ENCODE measurements around the gene SUGCT. TPM values are rescaled to one million over a fixed set of nuclear protein-coding genes. Genes with fewer than 3 reads are reported as not detected.
"Not testable (repeated sequence)": the region's sequence is repeated elsewhere in the genome, so short reads cannot be mapped to it uniquely, and the experiment has no call there.

SUGCT gene
- total and polyA plus RNA-seq, 4 donors, result 2.4 to 5.3 (median 3.3) TPM

GRCh38 chr7:40234046-40234445, 99.2 kb downstream of the SUGCT start:
- H3K36me3 ChIP-seq (ENCODE audit: control insufficient read depth, insufficient read depth, low read length), result no peaks in the 10 kb centered on the region

GRCh38 chr7:40234666-40235065, 99.9 kb downstream of the SUGCT start:
- no peak overlapping the region for H3K4me3 ChIP-seq (ENCODE audit: low read depth, low read length)
- H3K27me3 ChIP-seq (ENCODE audit: control insufficient read depth, insufficient read depth, low read length), result no peaks in the 10 kb centered on the region
- H3K4me1 ChIP-seq (ENCODE audit: control insufficient read depth, insufficient read depth, low read length), result no peaks in the 10 kb centered on the region
- no peaks in the 10 kb centered on the region for H3K36me3 ChIP-seq (ENCODE audit: control insufficient read depth, insufficient read depth, low read length)
- DNase-seq (ENCODE audit: low read depth in 4 of 6, low spot score in 6 of 6), result no peak
- no peak overlapping the region for H3K27ac ChIP-seq (ENCODE audit: low read depth, low read length)
- 100% methylated on average over 3 of the region's 8 CpGs for WGBS (ENCODE audit: insufficient coverage)
- no peaks in the 10 kb centered on the region for H3K9me3 ChIP-seq (ENCODE audit: control insufficient read depth, insufficient read depth, low read length)

More at GRCh38 chr7:40234046-40234445, 99.2 kb downstream of the SUGCT start:
- H3K27me3 ChIP-seq (ENCODE audit: control insufficient read depth, insufficient read depth, low read length), result no peaks in the 10 kb centered on the region
- peak in 1 of 6 donors; percentile 7 for DNase-seq (ENCODE audit: low read depth in 4 of 6, low spot score in 6 of 6)
- H3K4me3 ChIP-seq (ENCODE audit: low read depth, low read length), result no peak overlapping the region
- H3K27ac ChIP-seq (ENCODE audit: low read depth, low read length), result no peak overlapping the region
- H3K4me1 ChIP-seq (ENCODE audit: control insufficient read depth, insufficient read depth, low read length), result no peaks in the 10 kb centered on the region
- WGBS (ENCODE audit: insufficient coverage), result 51% methylated on average over 2 of the region's 4 CpGs
- H3K9me3 ChIP-seq (ENCODE audit: control insufficient read depth, insufficient read depth, low read length), result no peaks in the 10 kb centered on the region

GRCh38 chr7:40237731-40238130, 102.9 kb downstream of the SUGCT start:
- Histone ChIP-seq H3K4me3 (ENCODE audit: low read depth, low read length) (no peak overlapping the region), H3K27ac (ENCODE audit: low read depth, low read length) (no peak overlapping the region), H3K4me1 (ENCODE audit: control insufficient read depth, insufficient read depth, low read length) (no peaks in the 10 kb centered on the region), H3K27me3 (ENCODE audit: control insufficient read depth, insufficient read depth, low read length) (no peaks in the 10 kb centered on the region), H3K9me3 (ENCODE audit: control insufficient read depth, insufficient read depth, low read length) (no peaks in the 10 kb centered on the region), H3K36me3 (ENCODE audit: control insufficient read depth, insufficient read depth, low read length) (no peaks in the 10 kb centered on the region)
- 100% methylated on average over 1 of the region's 1 CpG for WGBS (ENCODE audit: insufficient coverage)
- no peak for DNase-seq (ENCODE audit: low read depth in 4 of 6, low spot score in 6 of 6)

- WGBS (ENCODE audit: insufficient coverage), result 95% methylated on average over 3 of the region's 7 CpGs
- Histone ChIP-seq H3K9me3 (ENCODE audit: control insufficient read depth, insufficient read depth, low read length) (no peaks in the 10 kb centered on the region), H3K27ac (ENCODE audit: low read depth, low read length) (no peak overlapping the region), H3K4me1 (ENCODE audit: control insufficient read depth, insufficient read depth, low read length) (no peaks in the 10 kb centered on the region), H3K27me3 (ENCODE audit: control insufficient read depth, insufficient read depth, low read length) (no peaks in the 10 kb centered on the region), H3K36me3 (ENCODE audit: control insufficient read depth, insufficient read depth, low read length) (no peaks in the 10 kb centered on the region), H3K4me3 (ENCODE audit: low read depth, low read length) (no peak overlapping the region)
- no peak for DNase-seq (ENCODE audit: low read depth in 4 of 6, low spot score in 6 of 6)
Measured at GRCh38 chr7:40239755-40240303, 105.0 kb downstream of the SUGCT start.

- Histone ChIP-seq H3K27me3 (ENCODE audit: control insufficient read depth, insufficient read depth, low read length) (no peaks in the 10 kb centered on the region), H3K4me1 (ENCODE audit: control insufficient read depth, insufficient read depth, low read length) (no peaks in the 10 kb centered on the region), H3K9me3 (ENCODE audit: control insufficient read depth, insufficient read depth, low read length) (no peaks in the 10 kb centered on the region), H3K36me3 (ENCODE audit: control insufficient read depth, insufficient read depth, low read length) (no peaks in the 10 kb centered on the region), H3K27ac (ENCODE audit: low read depth, low read length) (no peak overlapping the region), H3K4me3 (ENCODE audit: low read depth, low read length) (no peak overlapping the region)
- DNase-seq (ENCODE audit: low read depth in 4 of 6, low spot score in 6 of 6), result no peak
- no CpG with 5 or more reads among the region's 1 CpG for WGBS (ENCODE audit: insufficient coverage)
Measured at GRCh38 chr7:40243076-40243475, 108.3 kb downstream of the SUGCT start.

GRCh38 chr7:40244226-40244625, 109.4 kb downstream of the SUGCT start:
- WGBS (ENCODE audit: insufficient coverage), result 59% methylated on average over 3 of the region's 4 CpGs
- no peaks in the 10 kb centered on the region for H3K4me1 ChIP-seq (ENCODE audit: control insufficient read depth, insufficient read depth, low read length)
- no peak for DNase-seq (ENCODE audit: low read depth in 4 of 6, low spot score in 6 of 6)
- H3K27me3 ChIP-seq (ENCODE audit: control insufficient read depth, insufficient read depth, low read length), result no peaks in the 10 kb centered on the region
- no peak overlapping the region for H3K27ac ChIP-seq (ENCODE audit: low read depth, low read length)
- no peaks in the 10 kb centered on the region for H3K9me3 ChIP-seq (ENCODE audit: control insufficient read depth, insufficient read depth, low read length)
- no peaks in the 10 kb centered on the region for H3K36me3 ChIP-seq (ENCODE audit: control insufficient read depth, insufficient read depth, low read length)
- no peak overlapping the region for H3K4me3 ChIP-seq (ENCODE audit: low read depth, low read length)

GRCh38 chr7:40248681-40249080, 113.9 kb downstream of the SUGCT start:
- Histone ChIP-seq H3K9me3 (ENCODE audit: control insufficient read depth, insufficient read depth, low read length) (no peaks in the 10 kb centered on the region), H3K4me1 (ENCODE audit: control insufficient read depth, insufficient read depth, low read length) (no peaks in the 10 kb centered on the region), H3K36me3 (ENCODE audit: control insufficient read depth, insufficient read depth, low read length) (no peaks in the 10 kb centered on the region), H3K27ac (ENCODE audit: low read depth, low read length) (no peak overlapping the region), H3K4me3 (ENCODE audit: low read depth, low read length) (no peak overlapping the region), H3K27me3 (ENCODE audit: control insufficient read depth, insufficient read depth, low read length) (no peaks in the 10 kb centered on the region)
- no peak for DNase-seq (ENCODE audit: low read depth in 4 of 6, low spot score in 6 of 6)
- no CpG with 5 or more reads among the region's 8 CpGs for WGBS (ENCODE audit: insufficient coverage)

GRCh38 chr7:40253444-40253843, 118.6 kb downstream of the SUGCT start:
- not testable (repeated sequence) for H3K9me3 ChIP-seq (ENCODE audit: control insufficient read depth, insufficient read depth, low read length); H3K4me3 ChIP-seq (ENCODE audit: low read depth, low read length); DNase-seq (ENCODE audit: low read depth in 4 of 6, low spot score in 6 of 6); H3K36me3 ChIP-seq (ENCODE audit: control insufficient read depth, insufficient read depth, low read length); H3K27ac ChIP-seq (ENCODE audit: low read depth, low read length); H3K27me3 ChIP-seq (ENCODE audit: control insufficient read depth, insufficient read depth, low read length); H3K4me1 ChIP-seq (ENCODE audit: control insufficient read depth, insufficient read depth, low read length)
- WGBS (ENCODE audit: insufficient coverage), result 90% methylated on average over 6 of the region's 11 CpGs

GRCh38 chr7:40263752-40264390, 129.1 kb downstream of the SUGCT start:
- no peak for DNase-seq (ENCODE audit: low read depth in 4 of 6, low spot score in 6 of 6)
- Histone ChIP-seq H3K9me3 (ENCODE audit: control insufficient read depth, insufficient read depth, low read length) (no peaks in the 10 kb centered on the region), H3K27ac (ENCODE audit: low read depth, low read length) (no peak overlapping the region), H3K27me3 (ENCODE audit: control insufficient read depth, insufficient read depth, low read length) (no peaks in the 10 kb centered on the region), H3K4me3 (ENCODE audit: low read depth, low read length) (no peak overlapping the region), H3K4me1 (ENCODE audit: control insufficient read depth, insufficient read depth, low read length) (no peaks in the 10 kb centered on the region), H3K36me3 (ENCODE audit: control insufficient read depth, insufficient read depth, low read length) (no peaks in the 10 kb centered on the region)
- WGBS (ENCODE audit: insufficient coverage), result 80% methylated on average over 1 of the region's 3 CpGs

- DNase-seq (ENCODE audit: low read depth in 4 of 6, low spot score in 6 of 6), result peak in 1 of 6 donors; percentile 9
- no peak overlapping the region for H3K4me3 ChIP-seq (ENCODE audit: low read depth, low read length)
- no peaks in the 10 kb centered on the region for H3K36me3 ChIP-seq (ENCODE audit: control insufficient read depth, insufficient read depth, low read length)
- H3K4me1 ChIP-seq (ENCODE audit: control insufficient read depth, insufficient read depth, low read length), result no peaks in the 10 kb centered on the region
- no peaks in the 10 kb centered on the region for H3K9me3 ChIP-seq (ENCODE audit: control insufficient read depth, insufficient read depth, low read length)
- H3K27me3 ChIP-seq (ENCODE audit: control insufficient read depth, insufficient read depth, low read length), result no peaks in the 10 kb centered on the region
- H3K27ac ChIP-seq (ENCODE audit: low read depth, low read length), result no peak overlapping the region
- WGBS (ENCODE audit: insufficient coverage), result no CpG with 5 or more reads among the region's 1 CpG
Measured at GRCh38 chr7:40267583-40267982, 132.8 kb downstream of the SUGCT start.

Measured in spinal cord (tissue), 10 donors.